SU-DHL-6 (cell line): Measurements from ENCODE around the gene AIDA.

Experiments
- H2AFZ ChIP-seq: fragments of 200-600 bp; sonication (generic); 2 replicates; pipeline ENCODE4 v1.6.1; 2014; ENCODE audit warnings: low read depth, mild to moderate bottlenecking, moderate library complexity, mixed read lengths, antibody characterized with exemption, low read length; ENCODE audit not compliant: severe bottlenecking
- H3F3A ChIP-seq: fragments of 200-600 bp; shearing (Covaris generic); 2 replicates; pipeline ENCODE4 v1.6.0; 2016; ENCODE audit warnings: antibody characterized with exemption, mild to moderate bottlenecking; ENCODE audit not compliant: insufficient read depth
- H3K27ac ChIP-seq: fragments of 200-600 bp; sonication (generic); 2 replicates; pipeline ENCODE4 v1.5.1; 2016; ENCODE audit warnings: low read depth, mild to moderate bottlenecking, low read length, moderate library complexity, mixed read lengths
- H3K27me3 ChIP-seq: fragments of 200-600 bp; sonication (generic), shearing (Covaris generic); 2 replicates; pipeline ENCODE4 v1.6.0; 2014; ENCODE audit warnings: mild to moderate bottlenecking, low read length
- H3K36me3 ChIP-seq: fragments of 200-600 bp; sonication (generic); 2 replicates; pipeline ENCODE4 v1.6.1; 2014; ENCODE audit warnings: mild to moderate bottlenecking, low read length, mixed read lengths
- H3K4me2 ChIP-seq: fragments of 300-600, 200-600 bp; shearing (Covaris generic), sonication (generic); 2 replicates; pipeline ENCODE4 v1.6.0; 2014; ENCODE audit warnings: low read length, low read depth, mild to moderate bottlenecking; ENCODE audit not compliant: poor library complexity, severe bottlenecking
- H3K4me3 ChIP-seq: fragments of 200-600 bp; sonication (generic); 2 replicates; pipeline ENCODE4 v1.5.1; 2014; ENCODE audit warnings: antibody characterized with exemption, low read length, mild to moderate bottlenecking, mixed read lengths; ENCODE audit not compliant: insufficient read depth, poor library complexity, severe bottlenecking
- H3K79me2 ChIP-seq: fragments of 200-600 bp; sonication (generic); 2 replicates; pipeline ENCODE4 v1.6.1; 2014; ENCODE audit warnings: mild to moderate bottlenecking, low read length, moderate library complexity; ENCODE audit not compliant: insufficient read depth
- H3K9ac ChIP-seq: fragments of 200-600 bp; sonication (generic); 2 replicates; pipeline ENCODE4 v1.7.0; 2014; ENCODE audit warnings: mild to moderate bottlenecking, low read length
- H3K9me2 ChIP-seq: fragments of 200-600 bp; sonication (generic); replicated peaks from 2 replicates; pipeline ENCODE4 v1.6.1; 2014; ENCODE audit warnings: low read length; ENCODE audit not compliant: insufficient read depth
- H3K9me3 ChIP-seq: fragments of 200-600 bp; sonication (generic); 2 replicates; pipeline ENCODE4 v1.6.1; 2014; ENCODE audit warnings: low read length, mixed read lengths; ENCODE audit not compliant: insufficient read depth
- H4K20me1 ChIP-seq: fragments of 200-600 bp; sonication (generic); 2 replicates; pipeline ENCODE4 v1.6.1; 2014; ENCODE audit warnings: low read depth, mild to moderate bottlenecking, antibody characterized with exemption, low read length, moderate library complexity, mixed read lengths
- CTCF ChIP-seq: fragments of 200-600 bp; sonication (generic); IDR thresholded peaks from one replicate; pipeline ENCODE4 v1.5.1; 2017; ENCODE audit warnings: antibody characterized with exemption, mild to moderate bottlenecking, low read length, moderate library complexity; ENCODE audit not compliant: insufficient read depth, poor library complexity, severe bottlenecking
- EZH2phosphoT487 ChIP-seq: fragments of 200-600 bp; sonication (generic), shearing (Covaris generic); conservative IDR thresholded peaks from 2 replicates; pipeline ENCODE4 v1.6.1; 2018; ENCODE audit warnings: mild to moderate bottlenecking, antibody characterized with exemption, low read length, moderate library complexity, mixed read lengths

AIDA gene

GRCh38 chr1:222627232-222627631 lies 85.1 kb downstream of the AIDA start:
- Histone ChIP-seq H3K27me3 (no peaks in the 10 kb centered on the region), H3K9me2 (no peaks in the 10 kb centered on the region), H3K4me3 (no peak overlapping the region), H3K27ac (no peak overlapping the region), H4K20me1 (no peaks in the 10 kb centered on the region), H3K36me3 (no peaks in the 10 kb centered on the region), H3K4me2 (no peak overlapping the region), H3K9me3 (no peaks in the 10 kb centered on the region), H3K79me2 (no peaks in the 10 kb centered on the region), H3K9ac (no peak overlapping the region), H3F3A (no peaks in the 10 kb centered on the region), H2AFZ (no peak overlapping the region)
- TF ChIP-seq EZH2phosphoT487 = no peak
- TF ChIP-seq CTCF = no peak

GRCh38 chr1:222624214-222624613 lies 88.1 kb downstream of the AIDA start:
- Histone ChIP-seq H3K4me3 (no peak overlapping the region), H3K9ac (no peak overlapping the region), H2AFZ (no peak overlapping the region), H4K20me1 (no peaks in the 10 kb centered on the region), H3F3A (no peaks in the 10 kb centered on the region), H3K9me2 (no peaks in the 10 kb centered on the region), H3K9me3 (no peaks in the 10 kb centered on the region), H3K27ac (no peak overlapping the region), H3K79me2 (no peaks in the 10 kb centered on the region), H3K27me3 (no peaks in the 10 kb centered on the region), H3K36me3 (no peaks in the 10 kb centered on the region), H3K4me2 (no peak overlapping the region)
- TF ChIP-seq CTCF (no peak), EZH2phosphoT487 (no peak)

- TF ChIP-seq EZH2phosphoT487 (no peak), CTCF (no peak)
- Histone ChIP-seq H3K79me2 (no peaks in the 10 kb centered on the region), H3K4me2 (no peak overlapping the region), H2AFZ (no peak overlapping the region), H3K4me3 (no peak overlapping the region), H3K36me3 (no peaks in the 10 kb centered on the region), H3K9me2 (no peaks in the 10 kb centered on the region), H3F3A (no peaks in the 10 kb centered on the region), H3K9ac (no peak overlapping the region), H3K9me3 (no peaks in the 10 kb centered on the region), H4K20me1 (no peaks in the 10 kb centered on the region), H3K27ac (no peak overlapping the region), H3K27me3 (no peaks in the 10 kb centered on the region)
These were observed 88.8 kb downstream of the AIDA start for GRCh38 chr1:222623458-222623857.

- no peaks in the 10 kb centered on the region for H3K36me3 ChIP-seq
- no peaks in the 10 kb centered on the region for H3K9me3 ChIP-seq
- no peak overlapping the region for H3K9ac ChIP-seq
- no peak overlapping the region for H3K4me3 ChIP-seq
- no peaks in the 10 kb centered on the region for H3K9me2 ChIP-seq
- no peak for TF ChIP-seq CTCF
- no peak for TF ChIP-seq EZH2phosphoT487
- H3K79me2 ChIP-seq = no peaks in the 10 kb centered on the region
- no peaks in the 10 kb centered on the region for H3K27me3 ChIP-seq
- no peaks in the 10 kb centered on the region for H4K20me1 ChIP-seq
- H2AFZ ChIP-seq = no peak overlapping the region
- H3K4me2 ChIP-seq = no peak overlapping the region
- no peak overlapping the region for H3K27ac ChIP-seq
- H3F3A ChIP-seq = no peaks in the 10 kb centered on the region
These were observed 89.5 kb downstream of the AIDA start for GRCh38 chr1:222622765-222623164.
